Loucy (cell line): ENCODE data around the gene GLT8D2.

Source experiments
- CTCF ChIP-seq: fragments of 200-600 bp; sonication (generic); conservative IDR thresholded peaks from 2 replicates; pipeline ENCODE4 v1.5.1; 2014; ENCODE audit warnings: mild to moderate bottlenecking, antibody characterized with exemption, low read length
- EZH2phosphoT487 ChIP-seq: fragments of 200-600 bp; IDR thresholded peaks from 2 replicates; pipeline ENCODE4 v1.6.1; 2018; ENCODE audit warnings: antibody characterized with exemption, mild to moderate bottlenecking, moderate library complexity, borderline replicate concordance

GRCh38 chr12:104002686-104003085, 47.3 kb downstream of the GLT8D2 start:
- TF ChIP-seq EZH2phosphoT487 (no peak), CTCF (no peak)
